Liver (tissue), 9 donors: ENCODE measurements around the gene CYP1B1. TPM values are rescaled to one million over a fixed set of nuclear protein-coding genes. Genes with fewer than 3 reads are reported as not detected.

Experiments used
- DNase-seq: peaks from one replicate; pipeline ENCODE4 v3.0.0-alpha.2; 2017; ENCODE audit warnings: low spot score
- H3K27ac ChIP-seq, 2 donors: one replicate each; pipeline ENCODE4 v1.7.0; 2013; ENCODE audit warnings: inconsistent platforms in 2 of 2, low read length in 2 of 2, control low read depth in 1 of 2, low read depth in 1 of 2, mild to moderate bottlenecking in 1 of 2
- H3K27me3 ChIP-seq, 4 donors: one replicate each; pipeline versions ENCODE4 v1.6.1 to v1.7.0; 2013; ENCODE audit warnings: low read length in 3 of 4, inconsistent platforms in 1 of 4, mild to moderate bottlenecking in 1 of 4, moderate library complexity in 1 of 4; ENCODE audit not compliant: control insufficient read depth in 4 of 4, insufficient read depth in 4 of 4
- H3K36me3 ChIP-seq, 4 donors: one replicate each; pipeline versions ENCODE4 v1.6.1 to v1.7.0; 2013; ENCODE audit warnings: low read length in 3 of 4, mild to moderate bottlenecking in 3 of 4, low read depth in 1 of 4, moderate library complexity in 1 of 4; ENCODE audit not compliant: control insufficient read depth in 4 of 4, insufficient read depth in 3 of 4
- H3K4me1 ChIP-seq, 4 donors: one replicate each; pipeline versions ENCODE4 v1.6.1 to v1.7.0; 2013; ENCODE audit warnings: low read length in 3 of 4, mild to moderate bottlenecking in 3 of 4, moderate library complexity in 1 of 4; ENCODE audit not compliant: control insufficient read depth in 4 of 4, insufficient read depth in 4 of 4
- H3K4me3 ChIP-seq, 3 donors: one replicate each; pipeline versions ENCODE4 v1.6.1 to v1.7.0; 2013; ENCODE audit warnings: low read length in 3 of 3, control low read depth in 1 of 3, low read depth in 1 of 3, mild to moderate bottlenecking in 1 of 3
- H3K9ac ChIP-seq, 2 donors: one replicate each; pipeline ENCODE4 v1.7.0; 2013; ENCODE audit warnings: low read length in 2 of 2, mild to moderate bottlenecking in 2 of 2, moderate library complexity in 2 of 2, control low read depth in 1 of 2, low read depth in 1 of 2
- H3K9me3 ChIP-seq, 4 donors: one replicate each; pipeline versions ENCODE4 v1.6.1 to v1.7.0; 2013; ENCODE audit warnings: low read length in 3 of 4; ENCODE audit not compliant: control insufficient read depth in 4 of 4
- EGR1 ChIP-seq, 2 donors: IDR thresholded peaks; 2 replicates each; pipeline ENCODE4 v1.6.1; 2016 to 2018; ENCODE audit warnings: antibody characterized with exemption in 2 of 2, low read depth in 2 of 2
- FOXA1 ChIP-seq: IDR thresholded peaks from 2 replicates; pipeline ENCODE4 v1.6.1; 2016; ENCODE audit warnings: antibody characterized with exemption
- FOXA2 ChIP-seq: IDR thresholded peaks from 2 replicates; pipeline ENCODE4 v1.6.1; 2016; ENCODE audit warnings: antibody characterized with exemption
- GABPA ChIP-seq, 2 donors: IDR thresholded peaks in 1 of 2; conservative IDR thresholded peaks in 1 of 2; 2 replicates each; pipeline ENCODE4 v1.6.1; 2016; ENCODE audit warnings: antibody characterized with exemption in 2 of 2, mild to moderate bottlenecking in 1 of 2, moderate library complexity in 1 of 2
- HNF4A ChIP-seq, 2 donors: conservative IDR thresholded peaks; 2 replicates each; pipeline ENCODE4 v1.6.1; 2016; ENCODE audit warnings: antibody characterized with exemption in 2 of 2, mild to moderate bottlenecking in 2 of 2
- HNF4G ChIP-seq: IDR thresholded peaks from 2 replicates; pipeline ENCODE4 v1.6.1; 2016; ENCODE audit warnings: antibody characterized with exemption
- JUND ChIP-seq, 2 donors: IDR thresholded peaks; 2 replicates each; pipeline ENCODE4 v1.6.1; 2016; ENCODE audit warnings: antibody characterized with exemption in 2 of 2
- NR2F2 ChIP-seq: IDR thresholded peaks from 2 replicates; pipeline ENCODE4 v1.6.1; 2016; ENCODE audit warnings: antibody characterized with exemption
- RAD21 ChIP-seq, 2 donors: IDR thresholded peaks; 2 replicates each; pipeline ENCODE4 v1.6.1; 2016; ENCODE audit warnings: antibody characterized with exemption in 2 of 2, mild to moderate bottlenecking in 2 of 2
- RXRA ChIP-seq, 2 donors: IDR thresholded peaks; 2 replicates each; pipeline ENCODE4 v1.6.1; 2017 to 2018; ENCODE audit warnings: antibody characterized with exemption in 2 of 2, mild to moderate bottlenecking in 1 of 2
- SP1 ChIP-seq: IDR thresholded peaks from 2 replicates; pipeline ENCODE4 v1.6.1; 2018; ENCODE audit warnings: antibody characterized with exemption, mild to moderate bottlenecking
- WGBS: extraction: QIAGEN DNeasy Blood & Tissue Kit; methylation state at CpG from one replicate; pipeline ENCODE4 v1.1.7; 2013; 5-methylcytosine and 5-hydroxymethylcytosine counted together
- polyA plus RNA-seq, 2 donors: library from polyadenylated mRNA; stranded (reverse) in 1 of 2; unstranded in 1 of 2; fragments of 200-250 nt in 1 of 2; fragments of >200 nt in 1 of 2; fragmentation: Nextera tagmentation in 1 of 2; extraction: Ambion mirVana in 1 of 2; gene quantifications; one replicate each; pipeline versions ENCODE4 v1.2.1 to v1.2.3, GENCODE V29; 2013 to 2015
- total RNA-seq, 2 donors: library from RNA; depleted of rRNA; stranded (reverse); fragments of >200 nt; gene quantifications; one replicate each; pipeline ENCODE4 v1.2.3, GENCODE V29; 2014
- TF ChIP-seq, protein P1 (sequence below): IDR thresholded peaks from 2 replicates; pipeline ENCODE4 v1.6.1; 2016; ENCODE audit warnings: antibody characterized with exemption
- TF ChIP-seq, protein P2 (sequence below): IDR thresholded peaks from 2 replicates; pipeline ENCODE4 v1.6.1; 2016; ENCODE audit warnings: antibody characterized with exemption
- TF ChIP-seq, protein P3 (sequence below): IDR thresholded peaks from 2 replicates; pipeline ENCODE4 v1.6.1; 2016; ENCODE audit warnings: antibody characterized with exemption
- TF ChIP-seq, protein P4 (sequence below): IDR thresholded peaks from 2 replicates; pipeline ENCODE4 v1.6.1; 2016; ENCODE audit warnings: antibody characterized with exemption, mild to moderate bottlenecking
- TF ChIP-seq, protein P5 (sequence below): fragments of 150-350 bp; IDR thresholded peaks from 2 replicates; pipeline ENCODE4 v1.5.1; 2017; ENCODE audit warnings: improper control_type of control experiment, low read depth, low read length; ENCODE audit not compliant: missing input control
- donor health status: healthy.
- donor health status: healthy.
- donor health status: healthy.
- donor health status: healthy.
- donor health status: healthy.

Gene CYP1B1
- total and polyA plus RNA-seq, 4 donors = 0.84 to 6.8 (median 3.2) TPM

DNA sequence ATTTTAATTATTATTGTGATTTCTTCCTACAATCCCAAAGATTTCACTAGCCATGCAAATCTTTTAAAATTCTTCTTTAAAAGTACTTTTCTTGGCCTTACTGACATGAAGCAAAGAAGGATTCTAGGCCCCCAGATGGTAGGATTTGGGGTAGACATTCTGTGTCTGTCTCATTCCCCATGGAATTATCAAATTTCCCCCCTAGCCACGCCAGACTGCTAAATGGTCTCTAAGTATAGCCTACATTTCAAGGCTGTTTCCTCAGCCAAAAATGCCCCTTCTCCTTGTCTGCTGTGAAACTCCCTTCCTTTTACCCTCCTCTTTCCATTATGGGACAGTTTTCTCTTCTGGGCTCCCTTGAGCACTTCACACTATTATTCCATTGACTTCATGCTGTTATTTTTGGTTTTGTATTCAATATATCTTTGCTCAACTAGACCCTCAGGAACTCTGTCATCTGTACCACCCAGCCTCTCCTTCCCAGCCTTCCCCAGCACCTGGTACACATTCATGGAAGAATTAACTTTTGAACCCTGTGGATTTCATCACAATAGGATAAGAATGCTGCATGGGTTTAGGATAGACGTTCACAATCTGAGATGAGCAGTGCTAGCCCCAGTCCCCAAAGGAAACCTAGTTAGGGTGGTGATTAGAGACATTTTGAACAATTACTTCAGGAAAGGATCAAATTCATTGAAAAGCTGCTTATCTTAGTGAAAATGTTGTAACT is 21.5 kb upstream of the CYP1B1 start:
- peaks cover 7 to 13% (median 9%) of the 10 kb centered on the region in 4 donors for H3K4me1 ChIP-seq
- no peaks in the 10 kb centered on the region for H3K27me3 ChIP-seq
- no peak overlapping the region for H3K4me3 ChIP-seq
- H3K27ac ChIP-seq = no peak overlapping the region
- H3K36me3 ChIP-seq = no peaks in the 10 kb centered on the region
- H3K9me3 ChIP-seq = no peaks in the 10 kb centered on the region
- no peak overlapping the region for H3K9ac ChIP-seq
- TF ChIP-seq HNF4A (conservative IDR thresholded peaks at IDR 0.05) = peak in 1 of 2 donors; percentile 13
- no peak for TF ChIP-seq NR2F2
- DNase-seq = no peak
- 62% methylated on average over 2 of the region's 2 CpGs for WGBS

DNA sequence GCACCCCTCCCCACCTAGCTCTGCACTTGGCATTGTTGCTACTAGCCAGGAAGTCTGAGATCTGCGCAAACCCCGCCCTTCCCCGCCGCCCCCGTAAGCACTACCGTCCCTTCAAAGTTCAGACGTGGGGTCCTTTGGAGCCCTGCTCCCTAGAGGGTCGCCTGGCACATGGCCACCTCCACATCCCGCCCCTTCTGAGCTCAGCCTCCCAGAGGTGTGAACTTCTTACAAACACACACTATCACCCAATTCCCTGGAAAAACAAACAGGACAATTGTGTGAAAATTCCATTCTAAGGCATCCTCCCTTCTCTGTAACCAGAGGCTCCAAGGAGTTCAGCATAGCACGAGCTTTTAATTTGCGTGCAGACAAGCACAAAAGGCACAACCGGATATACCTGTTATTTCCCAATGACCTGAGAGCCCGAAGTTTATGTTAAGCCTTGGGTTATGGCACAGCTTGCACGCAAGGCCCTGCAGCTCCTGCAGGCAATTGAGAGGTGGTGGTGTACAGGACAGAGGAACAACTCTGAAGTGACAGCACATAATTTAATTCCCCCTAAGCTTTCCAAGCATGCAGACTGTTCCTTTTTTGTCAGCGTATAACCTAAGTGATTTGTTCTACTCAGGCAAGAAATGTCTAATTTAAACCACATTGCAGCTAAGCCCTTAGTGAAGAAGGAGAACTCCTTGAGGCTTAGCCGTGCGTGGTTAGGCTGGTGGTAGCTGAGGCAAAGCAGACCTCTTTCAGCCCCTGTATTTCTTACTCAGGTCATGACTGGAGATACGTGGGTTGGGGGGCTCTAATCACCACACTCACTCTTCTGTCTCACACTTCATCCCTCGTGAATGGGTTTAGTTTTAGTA is 20.3 kb upstream of the CYP1B1 start:
- WGBS = 59% methylated on average over 19 of the region's 19 CpGs
- H3K36me3 ChIP-seq = no peaks in the 10 kb centered on the region
- H3K4me1 ChIP-seq = peaks cover 7 to 13% (median 10%) of the 10 kb centered on the region in 4 donors
- H3K4me3 ChIP-seq = no peak overlapping the region
- H3K9ac ChIP-seq = no peak overlapping the region
- no peak for DNase-seq
- TF ChIP-seq FOXA1 = no peak
- H3K27ac ChIP-seq = no peak overlapping the region
- no peaks in the 10 kb centered on the region for H3K9me3 ChIP-seq
- H3K27me3 ChIP-seq = no peaks in the 10 kb centered on the region

DNA sequence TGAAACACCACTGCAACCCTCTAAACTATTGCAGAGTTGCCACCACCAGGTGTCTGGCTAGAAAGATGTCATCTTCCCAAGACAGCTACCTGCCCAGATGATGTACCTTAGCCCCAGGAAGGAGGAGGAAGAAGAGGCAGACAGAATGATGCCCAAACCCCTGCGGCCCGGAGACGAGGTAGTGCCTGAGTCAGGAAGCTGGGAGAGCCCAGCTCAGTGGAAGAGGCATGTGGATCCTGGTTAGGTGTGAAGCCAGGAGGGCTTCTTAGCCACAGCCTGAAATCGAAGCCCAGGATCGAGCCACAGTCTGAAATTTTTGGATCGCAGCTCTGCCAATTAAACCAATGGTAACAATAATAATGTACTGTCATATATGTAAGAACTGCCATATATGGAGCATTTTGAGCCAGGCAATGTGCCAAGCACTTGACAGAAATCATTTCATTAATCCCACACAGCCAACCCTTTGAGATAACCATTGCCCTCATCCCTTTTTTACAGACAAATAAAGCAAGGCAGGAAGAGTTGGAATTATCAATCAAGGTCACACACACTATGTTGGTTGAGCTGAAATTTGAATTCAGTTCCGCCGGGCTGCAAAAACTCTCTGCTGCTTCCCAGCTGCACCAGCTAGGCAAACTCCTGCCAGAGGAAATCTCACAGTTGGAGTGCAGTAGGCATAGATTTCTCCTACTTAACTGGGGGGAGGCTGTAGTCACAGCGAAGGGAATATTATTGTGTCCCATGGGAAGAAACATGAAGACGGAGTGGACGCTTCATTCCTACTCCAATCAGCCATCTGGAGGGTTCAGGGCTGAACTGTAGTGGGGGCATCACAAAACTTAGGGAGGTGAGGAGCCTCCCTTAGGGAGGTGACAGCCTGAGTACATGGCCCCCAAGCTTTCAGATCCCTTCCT is 19.4 kb upstream of the CYP1B1 start:
- Histone ChIP-seq H3K27ac (no peak overlapping the region), H3K4me1 (peaks cover 7 to 13% (median 10%) of the 10 kb centered on the region in 4 donors), H3K36me3 (no peaks in the 10 kb centered on the region), H3K9ac (no peak overlapping the region), H3K9me3 (no peaks in the 10 kb centered on the region), H3K27me3 (no peaks in the 10 kb centered on the region), H3K4me3 (no peak overlapping the region)
- WGBS = 93% methylated on average over 11 of the region's 11 CpGs
- TF ChIP-seq, protein P1, sequence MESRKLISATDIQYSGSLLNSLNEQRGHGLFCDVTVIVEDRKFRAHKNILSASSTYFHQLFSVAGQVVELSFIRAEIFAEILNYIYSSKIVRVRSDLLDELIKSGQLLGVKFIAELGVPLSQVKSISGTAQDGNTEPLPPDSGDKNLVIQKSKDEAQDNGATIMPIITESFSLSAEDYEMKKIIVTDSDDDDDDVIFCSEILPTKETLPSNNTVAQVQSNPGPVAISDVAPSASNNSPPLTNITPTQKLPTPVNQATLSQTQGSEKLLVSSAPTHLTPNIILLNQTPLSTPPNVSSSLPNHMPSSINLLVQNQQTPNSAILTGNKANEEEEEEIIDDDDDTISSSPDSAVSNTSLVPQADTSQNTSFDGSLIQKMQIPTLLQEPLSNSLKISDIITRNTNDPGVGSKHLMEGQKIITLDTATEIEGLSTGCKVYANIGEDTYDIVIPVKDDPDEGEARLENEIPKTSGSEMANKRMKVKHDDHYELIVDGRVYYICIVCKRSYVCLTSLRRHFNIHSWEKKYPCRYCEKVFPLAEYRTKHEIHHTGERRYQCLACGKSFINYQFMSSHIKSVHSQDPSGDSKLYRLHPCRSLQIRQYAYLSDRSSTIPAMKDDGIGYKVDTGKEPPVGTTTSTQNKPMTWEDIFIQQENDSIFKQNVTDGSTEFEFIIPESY = no peak
- TF ChIP-seq SP1 (no peak), FOXA2 (no peak), FOXA1 (no peak), GABPA (IDR thresholded peaks at IDR 0.05 in 1 of 2, conservative IDR thresholded peaks at IDR 0.05 in 1 of 2) (no peak), JUND (IDR thresholded peaks at IDR 0.05) (no peak), NR2F2 (no peak), RAD21 (IDR thresholded peaks at IDR 0.05) (no peak), EGR1 (IDR thresholded peaks at IDR 0.05; ENCODE audit: low read depth in 2 of 2) (no peak), RXRA (IDR thresholded peaks at IDR 0.05) (no peak), HNF4A (conservative IDR thresholded peaks at IDR 0.05) (no peak), HNF4G (no peak)
- TF ChIP-seq, protein P2, sequence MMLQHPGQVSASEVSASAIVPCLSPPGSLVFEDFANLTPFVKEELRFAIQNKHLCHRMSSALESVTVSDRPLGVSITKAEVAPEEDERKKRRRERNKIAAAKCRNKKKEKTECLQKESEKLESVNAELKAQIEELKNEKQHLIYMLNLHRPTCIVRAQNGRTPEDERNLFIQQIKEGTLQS = no peak
- TF ChIP-seq, protein P3, sequence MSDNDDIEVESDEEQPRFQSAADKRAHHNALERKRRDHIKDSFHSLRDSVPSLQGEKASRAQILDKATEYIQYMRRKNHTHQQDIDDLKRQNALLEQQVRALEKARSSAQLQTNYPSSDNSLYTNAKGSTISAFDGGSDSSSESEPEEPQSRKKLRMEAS = no peak
- TF ChIP-seq, protein P4, sequence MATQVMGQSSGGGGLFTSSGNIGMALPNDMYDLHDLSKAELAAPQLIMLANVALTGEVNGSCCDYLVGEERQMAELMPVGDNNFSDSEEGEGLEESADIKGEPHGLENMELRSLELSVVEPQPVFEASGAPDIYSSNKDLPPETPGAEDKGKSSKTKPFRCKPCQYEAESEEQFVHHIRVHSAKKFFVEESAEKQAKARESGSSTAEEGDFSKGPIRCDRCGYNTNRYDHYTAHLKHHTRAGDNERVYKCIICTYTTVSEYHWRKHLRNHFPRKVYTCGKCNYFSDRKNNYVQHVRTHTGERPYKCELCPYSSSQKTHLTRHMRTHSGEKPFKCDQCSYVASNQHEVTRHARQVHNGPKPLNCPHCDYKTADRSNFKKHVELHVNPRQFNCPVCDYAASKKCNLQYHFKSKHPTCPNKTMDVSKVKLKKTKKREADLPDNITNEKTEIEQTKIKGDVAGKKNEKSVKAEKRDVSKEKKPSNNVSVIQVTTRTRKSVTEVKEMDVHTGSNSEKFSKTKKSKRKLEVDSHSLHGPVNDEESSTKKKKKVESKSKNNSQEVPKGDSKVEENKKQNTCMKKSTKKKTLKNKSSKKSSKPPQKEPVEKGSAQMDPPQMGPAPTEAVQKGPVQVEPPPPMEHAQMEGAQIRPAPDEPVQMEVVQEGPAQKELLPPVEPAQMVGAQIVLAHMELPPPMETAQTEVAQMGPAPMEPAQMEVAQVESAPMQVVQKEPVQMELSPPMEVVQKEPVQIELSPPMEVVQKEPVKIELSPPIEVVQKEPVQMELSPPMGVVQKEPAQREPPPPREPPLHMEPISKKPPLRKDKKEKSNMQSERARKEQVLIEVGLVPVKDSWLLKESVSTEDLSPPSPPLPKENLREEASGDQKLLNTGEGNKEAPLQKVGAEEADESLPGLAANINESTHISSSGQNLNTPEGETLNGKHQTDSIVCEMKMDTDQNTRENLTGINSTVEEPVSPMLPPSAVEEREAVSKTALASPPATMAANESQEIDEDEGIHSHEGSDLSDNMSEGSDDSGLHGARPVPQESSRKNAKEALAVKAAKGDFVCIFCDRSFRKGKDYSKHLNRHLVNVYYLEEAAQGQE = no peak
- TF ChIP-seq, protein P5, sequence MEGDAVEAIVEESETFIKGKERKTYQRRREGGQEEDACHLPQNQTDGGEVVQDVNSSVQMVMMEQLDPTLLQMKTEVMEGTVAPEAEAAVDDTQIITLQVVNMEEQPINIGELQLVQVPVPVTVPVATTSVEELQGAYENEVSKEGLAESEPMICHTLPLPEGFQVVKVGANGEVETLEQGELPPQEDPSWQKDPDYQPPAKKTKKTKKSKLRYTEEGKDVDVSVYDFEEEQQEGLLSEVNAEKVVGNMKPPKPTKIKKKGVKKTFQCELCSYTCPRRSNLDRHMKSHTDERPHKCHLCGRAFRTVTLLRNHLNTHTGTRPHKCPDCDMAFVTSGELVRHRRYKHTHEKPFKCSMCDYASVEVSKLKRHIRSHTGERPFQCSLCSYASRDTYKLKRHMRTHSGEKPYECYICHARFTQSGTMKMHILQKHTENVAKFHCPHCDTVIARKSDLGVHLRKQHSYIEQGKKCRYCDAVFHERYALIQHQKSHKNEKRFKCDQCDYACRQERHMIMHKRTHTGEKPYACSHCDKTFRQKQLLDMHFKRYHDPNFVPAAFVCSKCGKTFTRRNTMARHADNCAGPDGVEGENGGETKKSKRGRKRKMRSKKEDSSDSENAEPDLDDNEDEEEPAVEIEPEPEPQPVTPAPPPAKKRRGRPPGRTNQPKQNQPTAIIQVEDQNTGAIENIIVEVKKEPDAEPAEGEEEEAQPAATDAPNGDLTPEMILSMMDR = no peak
- DNase-seq = no peak
